Ascending aorta (tissue), 2 donors: Measurements from ENCODE around the gene ABLIM2. TPM values are rescaled to one million over a fixed set of nuclear protein-coding genes. Genes with fewer than 3 reads are reported as not detected.

ENCODE experiments used
- DNase-seq, 2 donors: peaks; one replicate each; pipeline ENCODE4 v3.0.0-alpha.2; 2019; ENCODE audit warnings: low spot score in 2 of 2
- H3K27ac ChIP-seq, 2 donors: fragments of 200-600 bp; sonication (generic); one replicate each; pipeline ENCODE4 v1.5.1; 2016 to 2017; ENCODE audit warnings: mild to moderate bottlenecking in 1 of 2
- H3K27me3 ChIP-seq: fragments of 200-600 bp; sonication (generic); one replicate; pipeline ENCODE4 v1.5.1; 2017
- H3K36me3 ChIP-seq, 2 donors: fragments of 200-600 bp; sonication (generic); one replicate each; pipeline ENCODE4 v1.5.1; 2016
- H3K4me1 ChIP-seq, 2 donors: fragments of 200-600 bp; sonication (generic); one replicate each; pipeline ENCODE4 v1.5.1; 2016 to 2017; ENCODE audit warnings: mild to moderate bottlenecking in 1 of 2
- H3K4me3 ChIP-seq, 2 donors: fragments of 200-600 bp; sonication (generic); one replicate each; pipeline ENCODE4 v1.5.1; 2016 to 2017; ENCODE audit warnings: mild to moderate bottlenecking in 1 of 2
- H3K9me3 ChIP-seq, 2 donors: fragments of 200-600 bp; sonication (generic); one replicate each; pipeline ENCODE4 v1.5.1; 2016
- intact Hi-C: fragments of 100-400 bp; cut with DNase I; formaldehyde crosslinking; loops from one replicate; pipeline ENCODE4 v1.15.1; 2023
- total RNA-seq: library from RNA; depleted of rRNA; stranded (reverse); fragments of >200 nt; gene quantifications from one replicate; pipeline ENCODE4 v1.1.0, GENCODE V29; 2016
- TF ChIP-seq, protein P1 (sequence below), 3 experiments: fragments of 200-600 bp in 2 of 3; fragments of 450-650 bp in 1 of 3; sonication (generic) in 2 of 3; IDR thresholded peaks; one replicate each; pipeline ENCODE4 v1.5.1; 2016 to 2019; ENCODE audit warnings: antibody characterized with exemption in 3 of 3, mild to moderate bottlenecking in 1 of 3, moderate library complexity in 1 of 3

Gene ABLIM2
- total RNA-seq, 1 donor from 2014 or later: 30.8 TPM

- H3K27me3 ChIP-seq: no peaks in the 10 kb centered on the region
- intact Hi-C loops: no loop called here
Measured at GRCh38 chr4:8171266-8171665, 12.7 kb upstream of the ABLIM2 start.

GRCh38 chr4:8170341-8170740 lies 11.7 kb upstream of the ABLIM2 start:
- Histone ChIP-seq H3K9me3 (no peaks in the 10 kb centered on the region), H3K27me3 (no peaks in the 10 kb centered on the region), H3K4me3 (no peak overlapping the region), H3K4me1 (no peaks in the 10 kb centered on the region), H3K27ac (no peak overlapping the region), H3K36me3 (no peaks in the 10 kb centered on the region)
- no peak for DNase-seq
- intact Hi-C loops: no loop called here
- TF ChIP-seq, protein P1, sequence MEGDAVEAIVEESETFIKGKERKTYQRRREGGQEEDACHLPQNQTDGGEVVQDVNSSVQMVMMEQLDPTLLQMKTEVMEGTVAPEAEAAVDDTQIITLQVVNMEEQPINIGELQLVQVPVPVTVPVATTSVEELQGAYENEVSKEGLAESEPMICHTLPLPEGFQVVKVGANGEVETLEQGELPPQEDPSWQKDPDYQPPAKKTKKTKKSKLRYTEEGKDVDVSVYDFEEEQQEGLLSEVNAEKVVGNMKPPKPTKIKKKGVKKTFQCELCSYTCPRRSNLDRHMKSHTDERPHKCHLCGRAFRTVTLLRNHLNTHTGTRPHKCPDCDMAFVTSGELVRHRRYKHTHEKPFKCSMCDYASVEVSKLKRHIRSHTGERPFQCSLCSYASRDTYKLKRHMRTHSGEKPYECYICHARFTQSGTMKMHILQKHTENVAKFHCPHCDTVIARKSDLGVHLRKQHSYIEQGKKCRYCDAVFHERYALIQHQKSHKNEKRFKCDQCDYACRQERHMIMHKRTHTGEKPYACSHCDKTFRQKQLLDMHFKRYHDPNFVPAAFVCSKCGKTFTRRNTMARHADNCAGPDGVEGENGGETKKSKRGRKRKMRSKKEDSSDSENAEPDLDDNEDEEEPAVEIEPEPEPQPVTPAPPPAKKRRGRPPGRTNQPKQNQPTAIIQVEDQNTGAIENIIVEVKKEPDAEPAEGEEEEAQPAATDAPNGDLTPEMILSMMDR (IDR thresholded peaks at IDR 0.05): no peak

More at GRCh38 chr4:8171266-8171665, 12.7 kb upstream of the ABLIM2 start:
- TF ChIP-seq, protein P1 (IDR thresholded peaks at IDR 0.05): no peak
- Histone ChIP-seq H3K9me3 (no peaks in the 10 kb centered on the region), H3K4me1 (no peaks in the 10 kb centered on the region), H3K4me3 (no peak overlapping the region), H3K36me3 (no peaks in the 10 kb centered on the region), H3K27ac (no peak overlapping the region)
- DNase-seq: no peak

DNA sequence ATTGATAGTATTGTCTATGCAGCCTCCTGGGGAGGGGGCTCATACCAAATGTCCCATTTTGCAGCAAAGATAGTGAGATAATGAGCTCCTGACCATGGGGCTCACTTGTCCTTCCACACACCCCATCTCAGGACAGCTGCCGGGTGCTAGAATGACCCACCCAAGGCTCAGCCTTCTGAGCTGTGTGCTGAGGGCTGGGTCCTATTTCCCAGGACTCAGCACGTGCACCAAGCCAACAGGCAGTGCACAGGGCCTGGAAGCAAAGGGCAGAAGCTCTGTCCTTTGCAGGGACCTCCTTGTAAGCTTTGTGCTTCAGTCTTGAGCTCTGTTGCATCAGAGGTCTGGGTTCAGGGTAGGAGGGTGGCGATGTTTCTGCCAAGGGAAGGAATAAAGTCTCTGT lies 11.2 kb upstream of the ABLIM2 start:
- Histone ChIP-seq H3K36me3 (no peaks in the 10 kb centered on the region), H3K27ac (no peak overlapping the region), H3K9me3 (no peaks in the 10 kb centered on the region), H3K4me3 (no peak overlapping the region), H3K4me1 (no peaks in the 10 kb centered on the region), H3K27me3 (no peaks in the 10 kb centered on the region)
- intact Hi-C loops: no loop called here
- TF ChIP-seq, protein P1 (IDR thresholded peaks at IDR 0.05): no peak
- DNase-seq: no peak

DNA sequence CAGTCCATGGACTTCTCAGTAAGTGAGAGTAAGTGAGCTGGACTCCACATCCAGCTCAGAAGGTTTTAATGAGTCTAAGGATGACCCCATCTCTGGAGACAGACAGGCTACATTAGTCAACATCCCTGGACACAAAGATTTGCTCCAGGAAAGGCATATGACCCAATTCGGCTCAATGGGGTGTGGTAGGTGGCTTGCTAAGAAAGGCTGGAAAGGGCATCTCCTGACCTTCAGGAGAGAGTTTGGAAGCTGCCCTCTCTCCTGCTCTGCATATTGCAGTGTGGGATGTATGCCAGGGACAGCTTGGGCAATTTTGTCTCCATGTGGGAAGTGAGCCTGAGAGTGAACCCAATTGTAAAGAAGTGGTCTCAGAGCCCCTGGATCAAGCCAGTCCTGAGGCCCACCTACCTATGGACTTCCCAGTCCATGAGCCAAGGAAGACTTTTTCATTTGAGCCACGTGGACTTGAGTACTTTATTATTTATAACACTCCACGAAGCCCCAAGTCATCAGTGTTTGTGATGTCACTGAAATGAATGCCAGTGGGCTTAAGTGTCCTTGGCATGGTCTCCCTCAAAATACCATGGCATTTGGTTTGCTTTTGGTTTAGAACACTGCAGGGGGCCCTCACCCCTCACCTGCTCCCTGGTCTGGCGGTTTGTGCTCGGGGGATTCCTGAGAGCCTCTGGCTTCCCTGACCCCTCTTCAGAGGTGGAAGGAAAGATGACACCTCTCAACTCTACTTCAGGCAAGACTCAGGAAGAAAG lies 10.4 kb upstream of the ABLIM2 start:
- intact Hi-C loops: no loop called here
- H3K27ac ChIP-seq: no peak overlapping the region
- DNase-seq: no peak
- no peaks in the 10 kb centered on the region for H3K27me3 ChIP-seq
- no peaks in the 10 kb centered on the region for H3K4me1 ChIP-seq
- TF ChIP-seq, protein P1 (IDR thresholded peaks at IDR 0.05): no peak
- H3K4me3 ChIP-seq: no peak overlapping the region
- no peaks in the 10 kb centered on the region for H3K36me3 ChIP-seq
- no peaks in the 10 kb centered on the region for H3K9me3 ChIP-seq

DNA sequence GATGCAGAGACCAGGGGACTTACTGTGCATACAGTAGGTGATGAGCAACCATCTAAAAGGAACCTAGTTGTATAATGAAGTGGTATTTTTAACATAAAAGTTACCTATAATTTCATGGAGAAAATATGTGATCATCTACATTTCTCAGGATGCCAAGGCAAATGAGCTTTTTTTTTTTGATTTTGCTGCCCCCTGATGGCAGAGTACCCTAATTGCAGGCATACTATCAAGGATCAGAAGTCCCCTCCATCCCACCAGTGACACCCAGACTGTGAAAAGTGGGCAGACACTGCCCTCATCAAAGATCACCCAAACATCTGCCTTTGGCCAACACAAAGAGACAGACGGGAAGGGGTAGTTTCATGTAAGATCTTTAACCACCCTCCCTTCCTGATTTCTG lies 9.6 kb upstream of the ABLIM2 start:
- Histone ChIP-seq H3K27me3 (no peaks in the 10 kb centered on the region), H3K36me3 (no peaks in the 10 kb centered on the region), H3K4me1 (no peaks in the 10 kb centered on the region), H3K27ac (no peak overlapping the region), H3K9me3 (no peaks in the 10 kb centered on the region), H3K4me3 (no peak overlapping the region)
- TF ChIP-seq, protein P1 (IDR thresholded peaks at IDR 0.05): peak in 1 of 3 experiments; percentile 15
- intact Hi-C loops: no loop called here
- DNase-seq: no peak
